GM19397 (cell line): ENCODE measurements around the gene EGLN3.

ENCODE experiments used
- ATAC-seq: cut with Tn5 transposase; IDR thresholded peaks from one replicate; pipeline ENCODE4 v1.9.1; 2021; ENCODE audit warnings: mild to moderate bottlenecking, moderate library complexity; ENCODE audit not compliant: unreplicated experiment

Gene EGLN3

DNA sequence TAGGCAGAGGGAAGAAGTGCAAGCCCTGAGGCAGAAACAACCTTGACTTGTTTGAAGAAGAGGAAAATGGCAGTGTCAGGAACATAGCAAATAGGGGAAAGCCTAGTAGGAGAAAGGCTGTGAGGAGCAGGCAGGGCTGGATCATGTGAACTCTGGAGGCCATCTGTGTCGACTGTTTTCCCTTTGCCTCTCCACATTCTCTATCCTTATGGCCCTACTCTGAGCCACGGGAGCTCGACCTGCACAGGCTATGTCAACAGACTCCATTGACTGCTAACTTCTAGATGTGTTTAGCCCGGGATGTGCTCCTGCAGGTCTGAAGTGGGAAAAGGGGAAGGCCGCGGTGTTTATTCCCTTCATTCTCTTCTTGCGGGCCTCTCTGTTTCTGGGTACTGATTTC is 35.2 kb downstream of the EGLN3 start:
- ATAC-seq: no peak

- no peak for ATAC-seq
Observed at GRCh38 chr14:33914676-33915516, 36.0 kb downstream of the EGLN3 start.

- no peak for ATAC-seq
Observed at GRCh38 chr14:33911046-33911445, 39.8 kb downstream of the EGLN3 start.

GRCh38 chr14:33910435-33910834 is 40.4 kb downstream of the EGLN3 start:
- no peak for ATAC-seq

GRCh38 chr14:33909380-33910084 is 41.3 kb downstream of the EGLN3 start:
- no peak for ATAC-seq

- no peak for ATAC-seq
Observed at GRCh38 chr14:33908540-33909223, 42.2 kb downstream of the EGLN3 start.

DNA sequence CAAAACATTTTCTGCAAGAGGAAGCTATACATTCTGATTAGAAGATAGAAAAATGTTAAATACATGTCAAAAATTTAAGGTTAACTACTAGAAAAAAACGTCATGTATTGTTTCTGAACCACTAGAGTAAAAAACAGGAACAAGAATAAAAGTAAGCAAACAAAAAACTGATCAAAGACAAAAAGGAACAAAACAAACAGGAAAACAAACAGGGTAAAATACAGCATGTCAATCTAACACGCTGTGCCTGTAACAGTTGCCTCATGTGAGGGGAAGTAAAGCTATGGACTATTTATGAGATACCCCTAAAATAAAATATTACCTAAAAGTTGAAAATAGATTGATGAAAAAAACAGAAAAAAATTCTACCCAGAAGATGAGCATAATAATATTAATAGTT is 43.9 kb downstream of the EGLN3 start:
- ATAC-seq: no peak

DNA sequence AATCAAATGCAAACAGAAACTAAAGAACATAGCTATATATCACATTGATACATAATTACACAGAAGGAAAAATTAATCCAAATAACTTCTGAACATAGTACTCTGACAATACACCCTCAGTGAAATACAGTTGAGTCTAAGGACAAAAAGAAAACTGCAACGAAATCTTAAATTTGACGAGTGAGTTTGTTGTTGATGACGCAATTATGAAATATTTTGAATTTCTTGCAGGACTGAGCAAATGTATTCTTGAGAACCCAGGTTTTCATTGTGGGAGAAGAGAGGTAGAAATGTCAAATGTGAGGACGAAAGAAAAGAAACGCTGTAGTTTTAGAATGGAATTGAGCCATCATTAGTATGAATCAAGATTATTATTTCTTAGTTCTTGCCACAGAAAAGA is 46.3 kb downstream of the EGLN3 start:
- ATAC-seq: no peak

GRCh38 chr14:33903369-33903768 is 47.5 kb downstream of the EGLN3 start:
- ATAC-seq: no peak

DNA sequence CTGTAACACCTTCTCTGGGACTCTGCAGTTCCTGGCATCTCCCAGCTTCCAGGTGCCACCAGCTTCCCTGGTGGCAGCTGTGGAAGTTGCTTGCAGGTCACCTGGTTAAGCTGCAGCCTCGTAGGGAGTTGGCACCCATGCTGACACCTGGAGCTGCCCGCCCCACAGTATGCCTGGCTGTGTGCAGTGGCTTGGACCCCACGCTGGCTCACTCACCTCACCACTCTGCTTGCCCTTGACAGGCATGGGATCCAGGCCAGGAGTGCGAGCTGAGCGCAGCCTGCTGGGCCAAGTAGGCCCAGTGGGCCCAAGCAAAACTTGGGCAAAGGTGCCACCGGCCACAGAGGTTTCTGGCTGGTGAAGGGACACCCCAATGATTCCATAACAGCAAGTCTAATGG is 48.5 kb downstream of the EGLN3 start:
- ATAC-seq: no peak

GRCh38 chr14:33901426-33902155 is 49.3 kb downstream of the EGLN3 start:
- no peak for ATAC-seq

DNA sequence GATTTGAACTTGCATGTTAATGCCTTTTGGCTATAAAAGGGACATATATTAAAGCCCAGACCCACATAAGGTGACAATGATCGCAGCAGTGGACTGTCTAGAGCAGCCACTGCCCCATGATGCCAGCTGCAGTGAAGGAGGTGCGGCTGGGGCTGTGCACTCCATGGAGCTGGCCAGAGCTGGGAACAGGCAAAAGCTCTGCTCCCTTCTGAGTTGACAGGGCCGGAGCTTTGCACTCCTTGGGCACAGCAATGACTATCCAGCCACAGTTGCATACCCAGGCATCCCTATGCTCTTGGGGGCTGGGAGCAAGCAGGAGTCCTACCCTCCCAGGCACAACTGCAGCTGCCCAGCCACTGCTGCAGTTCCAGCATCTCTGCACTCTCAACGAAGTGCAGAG is 50.2 kb downstream of the EGLN3 start:
- ATAC-seq: no peak

- no peak for ATAC-seq
Observed at GRCh38 chr14:33899723-33900341, 51.0 kb downstream of the EGLN3 start.

DNA sequence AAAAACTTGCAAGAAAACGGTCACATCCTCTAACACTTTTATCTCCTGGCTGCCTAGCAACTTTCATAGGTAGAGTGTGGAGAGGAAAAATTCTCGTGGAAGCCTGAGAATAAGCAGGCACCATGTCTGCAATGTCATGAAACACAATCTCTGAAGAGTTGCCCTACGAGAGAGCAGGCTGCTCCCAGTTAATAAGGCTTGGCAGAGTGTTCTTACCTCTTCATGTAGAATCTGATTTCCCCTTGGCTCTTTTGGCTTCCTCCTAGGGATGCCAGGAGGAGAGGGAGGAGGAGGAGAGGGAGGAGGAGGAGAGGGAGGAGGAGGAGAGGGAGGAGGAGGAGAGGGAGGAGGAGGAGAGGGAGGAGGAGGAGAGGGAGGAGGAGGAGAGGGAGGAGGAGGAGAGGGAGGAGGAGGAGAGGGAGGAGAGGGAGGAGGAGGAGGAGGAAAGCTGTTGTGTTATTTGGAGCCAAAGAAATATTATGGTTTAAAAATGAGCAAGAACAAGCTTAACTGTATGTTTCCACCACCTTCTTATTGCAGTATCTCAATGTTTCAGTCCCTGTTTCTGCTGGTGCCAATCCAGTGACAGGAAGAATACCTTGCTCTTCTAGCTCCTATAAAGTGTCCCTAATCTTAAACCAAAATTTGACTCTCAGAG is 52.9 kb downstream of the EGLN3 start:
- ATAC-seq: no peak

DNA sequence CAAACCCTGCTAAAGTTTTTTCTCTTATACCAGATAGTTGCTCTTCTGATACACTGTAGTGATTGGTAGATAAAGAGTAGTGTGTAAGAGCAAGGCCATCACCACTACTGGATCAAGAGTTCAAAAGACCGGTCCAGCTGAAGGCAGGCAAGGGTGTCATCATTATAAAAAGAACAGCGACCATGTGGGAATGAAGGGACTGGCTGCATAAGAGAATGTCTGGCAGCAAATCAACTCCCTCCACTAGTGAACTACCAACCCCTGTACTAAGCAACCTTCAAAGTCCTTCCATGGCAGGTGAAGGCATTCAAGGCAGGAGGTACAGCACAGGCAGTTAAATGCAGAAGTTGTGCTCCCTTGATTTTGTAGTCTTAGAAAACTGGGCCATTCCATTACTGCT is 53.5 kb downstream of the EGLN3 start:
- no peak for ATAC-seq

DNA sequence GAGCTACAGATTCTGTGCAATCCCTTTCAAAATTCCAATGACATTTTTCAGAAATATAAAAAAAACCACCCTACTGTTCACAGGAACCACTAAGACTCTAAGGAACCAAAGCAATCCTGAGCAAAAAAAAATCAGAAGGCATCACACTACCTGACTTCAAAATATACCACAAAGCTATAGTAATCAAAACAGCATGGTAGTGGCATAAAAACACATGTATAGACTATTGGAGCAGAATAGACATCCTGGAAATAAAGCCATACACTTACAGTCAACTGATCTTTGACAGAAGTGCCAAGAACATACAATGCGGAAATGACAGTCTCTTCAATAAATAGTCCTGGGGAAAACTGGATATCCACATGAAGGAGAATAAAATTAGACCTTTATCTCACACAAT is 56.5 kb downstream of the EGLN3 start:
- no peak for ATAC-seq

- no peak for ATAC-seq
Observed at GRCh38 chr14:33891700-33892099, 59.2 kb downstream of the EGLN3 start.

GRCh38 chr14:33884916-33885315 is 66.0 kb downstream of the EGLN3 start:
- no peak for ATAC-seq

DNA sequence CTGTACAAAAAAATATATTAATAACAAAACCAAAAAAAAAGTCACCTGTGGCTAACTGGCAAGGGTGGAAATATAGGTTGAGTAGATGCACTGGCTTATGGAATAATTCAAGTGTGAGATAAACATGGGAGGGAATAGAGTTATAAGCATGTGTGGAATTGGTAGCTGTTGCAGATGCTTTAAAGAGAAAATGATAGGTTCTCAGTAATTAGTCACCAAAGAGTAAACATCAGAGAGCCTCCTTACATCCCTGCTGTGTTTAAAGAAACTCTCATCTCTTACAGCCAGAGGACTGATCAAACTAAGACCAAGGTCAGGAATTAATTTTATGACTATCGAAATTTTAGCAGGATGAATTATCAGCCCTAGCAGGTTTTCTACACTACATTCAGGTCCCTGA is 70.5 kb downstream of the EGLN3 start:
- no peak for ATAC-seq

DNA sequence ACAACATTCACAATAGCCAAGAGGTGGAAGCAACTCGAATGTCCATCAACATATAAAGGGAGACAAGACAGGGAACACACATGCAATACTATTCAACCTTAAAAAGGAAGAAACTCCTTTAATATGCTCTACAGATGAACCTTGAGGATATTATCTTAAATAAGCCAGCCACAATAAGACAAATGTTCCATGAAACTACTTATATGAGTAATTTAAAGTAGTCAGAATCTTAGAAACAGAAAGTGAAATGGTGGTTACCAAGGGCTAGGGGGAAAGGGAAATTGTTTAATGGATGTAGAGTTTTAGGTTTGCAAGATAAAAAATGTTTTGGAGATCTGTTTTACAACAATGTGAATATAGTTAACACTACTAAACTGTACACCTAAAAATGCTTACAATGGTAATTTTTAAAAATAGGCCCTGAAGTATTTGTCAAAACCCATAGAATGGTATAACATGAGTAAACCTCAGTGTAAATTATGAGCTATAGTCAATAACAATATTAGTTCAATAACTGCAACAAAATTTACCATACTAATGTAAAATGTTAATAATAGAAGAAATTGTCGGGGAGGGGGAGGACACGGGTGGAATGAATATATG is 71.1 kb downstream of the EGLN3 start:
- no peak for ATAC-seq
